ENCODE measurements around the gene IST1. TPM values are rescaled to one million over a fixed set of nuclear protein-coding genes. Genes with fewer than 3 reads are reported as not detected.

IST1 gene
- polyA plus RNA-seq, 1 experiment, result 227 TPM

DNA sequence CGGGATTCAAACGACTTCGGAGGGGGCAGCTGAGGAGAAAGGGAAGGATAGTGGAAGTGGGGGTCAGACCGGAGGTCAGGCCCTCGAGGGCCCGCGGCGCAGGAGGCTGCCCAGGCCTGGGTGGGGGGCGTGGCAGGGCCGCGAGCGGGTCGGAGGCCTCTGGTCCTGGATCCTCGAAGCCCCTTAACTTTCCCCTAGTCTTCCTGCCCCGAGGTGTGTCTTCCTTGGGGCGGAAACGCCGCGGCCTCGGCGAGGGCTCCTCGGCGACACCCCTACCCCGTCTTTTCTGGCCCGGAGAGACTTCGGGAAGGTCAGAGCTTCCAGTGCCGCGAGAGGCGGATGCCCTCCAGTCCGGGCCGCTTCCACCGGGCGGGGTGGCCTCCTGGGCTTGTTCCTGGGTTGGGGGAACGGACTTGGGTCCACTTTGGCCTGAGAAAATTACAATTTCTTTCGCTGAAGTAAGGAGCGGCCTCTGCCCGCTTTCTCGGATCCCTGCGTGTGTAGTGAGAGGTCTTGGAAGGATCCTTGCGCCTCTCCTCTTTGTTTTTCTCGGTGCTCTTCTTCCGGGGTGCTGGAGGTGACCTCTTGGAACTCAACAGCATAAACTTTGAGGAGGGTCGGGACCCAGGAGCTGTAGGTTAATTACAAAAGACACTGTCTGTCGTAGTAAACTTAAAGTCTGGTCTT, 491 bp downstream of the IST1 start:
- CTCF ChIA-PET, result interaction anchor here (0.7 to 5.0 kb wide), 4 partner anchors 11 to 58 kb away, joined by 3 to 30 read pairs (median 4); no protein-coding TSS in a partner anchor
- POLR2A ChIA-PET, result no interaction called here

DNA sequence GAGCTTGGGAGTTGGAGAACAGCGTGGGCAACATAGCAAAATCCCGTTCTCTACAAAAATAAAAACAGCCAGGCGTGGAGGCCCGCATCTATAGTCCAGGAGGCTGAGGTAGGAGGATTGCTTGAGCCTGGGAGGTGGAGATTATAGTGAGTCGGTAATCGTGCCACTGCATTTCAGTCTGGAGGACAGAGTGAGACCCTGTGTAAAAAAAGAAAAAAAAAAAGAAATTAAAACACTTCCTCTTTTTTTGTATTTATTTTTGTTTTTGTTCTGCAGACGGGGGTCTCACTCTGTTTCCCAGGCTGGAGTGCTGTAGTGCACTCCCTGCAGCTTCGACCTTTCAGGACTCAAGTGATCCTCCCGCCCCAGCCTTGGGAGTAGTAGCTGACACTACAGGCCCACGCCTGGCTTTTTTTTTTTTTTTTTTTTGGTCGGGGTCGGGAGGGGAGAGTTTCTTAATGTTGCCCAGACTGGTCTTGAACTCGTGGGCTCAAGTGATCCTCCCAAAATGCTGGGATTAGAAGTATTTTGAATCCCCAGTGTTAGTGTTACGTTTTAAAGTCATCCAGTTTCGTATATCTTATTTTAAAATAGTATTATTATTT, 1.5 kb downstream of the IST1 start:
- Histone ChIP-seq H3K27me3 (ENCODE audit: control insufficient read depth, insufficient read depth, low read length) (no peaks in the 10 kb centered on the region), H3K4me3 (ENCODE audit: low read depth, low read length) (peak overlapping the region; percentile 96), H3K36me3 (ENCODE audit: control insufficient read depth, insufficient read depth, low read length) (peaks cover 1% of the 10 kb centered on the region; the same call in 1 of the 2 replicates)
- TF ChIP-seq, protein P1, sequence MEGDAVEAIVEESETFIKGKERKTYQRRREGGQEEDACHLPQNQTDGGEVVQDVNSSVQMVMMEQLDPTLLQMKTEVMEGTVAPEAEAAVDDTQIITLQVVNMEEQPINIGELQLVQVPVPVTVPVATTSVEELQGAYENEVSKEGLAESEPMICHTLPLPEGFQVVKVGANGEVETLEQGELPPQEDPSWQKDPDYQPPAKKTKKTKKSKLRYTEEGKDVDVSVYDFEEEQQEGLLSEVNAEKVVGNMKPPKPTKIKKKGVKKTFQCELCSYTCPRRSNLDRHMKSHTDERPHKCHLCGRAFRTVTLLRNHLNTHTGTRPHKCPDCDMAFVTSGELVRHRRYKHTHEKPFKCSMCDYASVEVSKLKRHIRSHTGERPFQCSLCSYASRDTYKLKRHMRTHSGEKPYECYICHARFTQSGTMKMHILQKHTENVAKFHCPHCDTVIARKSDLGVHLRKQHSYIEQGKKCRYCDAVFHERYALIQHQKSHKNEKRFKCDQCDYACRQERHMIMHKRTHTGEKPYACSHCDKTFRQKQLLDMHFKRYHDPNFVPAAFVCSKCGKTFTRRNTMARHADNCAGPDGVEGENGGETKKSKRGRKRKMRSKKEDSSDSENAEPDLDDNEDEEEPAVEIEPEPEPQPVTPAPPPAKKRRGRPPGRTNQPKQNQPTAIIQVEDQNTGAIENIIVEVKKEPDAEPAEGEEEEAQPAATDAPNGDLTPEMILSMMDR (IDR thresholded peaks at IDR 0.05; ENCODE audit: insufficient read depth, low read depth, low read length), result no peak
- POLR2A ChIA-PET, result no interaction called here
- CTCF ChIA-PET, result interaction anchor here (0.7 to 5.0 kb wide), 3 partner anchors 10 to 14 kb away, joined by 3 to 30 read pairs (median 3); no protein-coding TSS in a partner anchor
- no peak for DNase-seq (ENCODE audit: low read depth)

More for the DNA sequence above, 491 bp downstream of the IST1 start:
- no peaks in the 10 kb centered on the region for H3K27me3 ChIP-seq (ENCODE audit: control insufficient read depth, insufficient read depth, low read length)
- peaks cover 1% of the 10 kb centered on the region; the same call in 1 of the 2 replicates for H3K36me3 ChIP-seq (ENCODE audit: control insufficient read depth, insufficient read depth, low read length)
- no peak for DNase-seq (ENCODE audit: low read depth)
- H3K4me3 ChIP-seq (ENCODE audit: low read depth, low read length), result peak overlapping the region; percentile 96
- TF ChIP-seq, protein P1 (IDR thresholded peaks at IDR 0.05; ENCODE audit: insufficient read depth, low read depth, low read length), result no peak

GRCh38 chr16:71899171-71899570, 3.8 kb downstream of the IST1 start:
- TF ChIP-seq, protein P1 (IDR thresholded peaks at IDR 0.05; ENCODE audit: insufficient read depth, low read depth, low read length), result no peak
- POLR2A ChIA-PET, result interaction anchor here (0.6 to 0.7 kb wide), 2 partner anchors 17 to 86 kb away, joined by 7 to 8 read pairs; no protein-coding TSS in a partner anchor

DNA sequence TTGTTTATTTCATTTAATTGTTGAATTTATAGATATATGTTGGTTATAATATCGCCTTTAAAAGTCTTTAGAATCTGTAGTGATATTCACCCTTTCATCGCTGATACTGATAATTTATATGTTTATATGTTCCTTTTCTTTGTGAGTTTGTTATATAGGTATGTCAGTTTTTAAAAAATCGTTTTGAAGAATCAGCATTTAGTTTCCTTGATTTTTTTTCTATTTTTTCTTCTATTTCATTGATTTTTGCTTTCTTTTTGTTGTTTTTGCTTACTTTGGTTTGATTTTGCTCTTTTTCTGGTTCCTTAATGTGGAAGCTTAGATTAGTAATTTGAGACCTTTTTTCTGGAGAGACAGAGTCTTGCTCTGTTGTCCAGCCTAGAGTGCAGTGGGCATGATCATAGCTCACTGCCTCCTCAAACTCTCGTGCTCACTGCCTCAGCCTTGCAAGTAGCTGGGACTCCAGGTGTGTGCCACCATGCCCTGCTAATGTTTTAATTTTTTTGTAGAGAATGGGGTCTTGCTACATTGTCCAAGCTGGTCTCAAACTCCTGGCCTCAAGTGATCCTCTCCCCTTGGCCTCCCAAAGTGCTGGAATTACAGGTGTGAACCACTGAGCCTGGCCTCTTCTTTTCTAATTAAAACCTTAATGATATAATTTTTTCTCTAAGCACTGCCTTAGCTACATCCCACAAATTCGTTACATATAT, 7.5 kb downstream of the IST1 start:
- H3K27me3 ChIP-seq (ENCODE audit: control insufficient read depth, insufficient read depth, low read length), result no peaks in the 10 kb centered on the region
- DNase-seq (ENCODE audit: low read depth), result no peak
- ChIA-PET POLR2A (no interaction called here), CTCF (interaction anchor here (0.9 to 2.3 kb wide), 3 partner anchors 9 to 20 kb away, joined by 3 to 14 read pairs (median 5); partner anchors contain the start of gene ZNF821)
- TF ChIP-seq, protein P1 (IDR thresholded peaks at IDR 0.05; ENCODE audit: insufficient read depth, low read depth, low read length), result no peak
- peaks cover 1% of the 10 kb centered on the region; the same call in 1 of the 2 replicates for H3K36me3 ChIP-seq (ENCODE audit: control insufficient read depth, insufficient read depth, low read length)
- H3K4me3 ChIP-seq (ENCODE audit: low read depth, low read length), result no peak overlapping the region

More at GRCh38 chr16:71899171-71899570, 3.8 kb downstream of the IST1 start:
- Histone ChIP-seq H3K36me3 (ENCODE audit: control insufficient read depth, insufficient read depth, low read length) (peaks cover 1% of the 10 kb centered on the region; the same call in 1 of the 2 replicates), H3K4me3 (ENCODE audit: low read depth, low read length) (no peak overlapping the region), H3K27me3 (ENCODE audit: control insufficient read depth, insufficient read depth, low read length) (no peaks in the 10 kb centered on the region)
- no peak for DNase-seq (ENCODE audit: low read depth)
- CTCF ChIA-PET, result interaction anchor here (0.7 to 1.2 kb wide), 3 partner anchors 10 to 65 kb away, joined by 3 to 6 read pairs (median 3); no protein-coding TSS in a partner anchor
